HEK293 (cell line): ENCODE measurements around the gene SPATA31E1.

Source experiments
- BCL11B ChIP-seq: fragments of 450-650 bp; formaldehyde crosslinking; IDR thresholded peaks from 2 replicates; pipeline ENCODE4 v1.5.1; 2016; ENCODE audit warnings: low read depth, missing biosample characterization, missing genetic modification characterization
- CTCF ChIP-seq: fragments of 450-650 bp; formaldehyde crosslinking; IDR thresholded peaks from 2 replicates; pipeline ENCODE4 v1.5.1; 2016; ENCODE audit warnings: missing biosample characterization, missing genetic modification characterization
- TCF7L2 ChIP-seq: IDR thresholded peaks from 2 replicates; pipeline ENCODE4 v1.6.1; 2011; ENCODE audit warnings: low read depth, mild to moderate bottlenecking, inconsistent platforms, low read length, moderate library complexity, borderline replicate concordance
- ZBTB11 ChIP-seq: fragments of 450-650 bp; formaldehyde crosslinking; conservative IDR thresholded peaks from 2 replicates; pipeline ENCODE4 v1.5.1; 2016; ENCODE audit warnings: low read depth, missing biosample characterization, missing genetic modification characterization
- ZBTB26 ChIP-seq: fragments of 450-650 bp; formaldehyde crosslinking; optimal IDR thresholded peaks from 2 replicates; pipeline ENCODE3; 2016; ENCODE audit warnings: missing biosample characterization, mild to moderate bottlenecking, missing genetic modification characterization
- ZNF311 ChIP-seq: fragments of 450-650 bp; formaldehyde crosslinking; IDR thresholded peaks from 2 replicates; pipeline ENCODE4 v1.5.1; 2017; ENCODE audit warnings: missing biosample characterization, missing genetic modification characterization, borderline replicate concordance
- ZNF785 ChIP-seq: fragments of 450-650 bp; formaldehyde crosslinking; IDR thresholded peaks from 2 replicates; pipeline ENCODE4 v1.5.1; 2016; ENCODE audit warnings: missing biosample characterization, missing genetic modification characterization

GRCh38 chr9:87853876-87854579 is 28.6 kb upstream of the SPATA31E1 start:
- TF ChIP-seq ZBTB11 (tag by site-specific recombination): no peak
- no peak for TF ChIP-seq CTCF (tag by site-specific recombination)
- TF ChIP-seq BCL11B: no peak
- no peak for TF ChIP-seq ZBTB26 (tag by site-specific recombination)
- no peak for TF ChIP-seq ZNF311 (tag by site-specific recombination)
- no peak for TF ChIP-seq ZNF785 (tag by site-specific recombination)
- TF ChIP-seq TCF7L2: no peak
